Measurements from ENCODE around the gene AKIRIN2. TPM values are rescaled to one million over a fixed set of nuclear protein-coding genes. Genes with fewer than 3 reads are reported as not detected.

The AKIRIN2 gene
- total and polyA plus RNA-seq, 2 donors (not counting 3 experiments of a cell fraction or from before 2014, with no cell fraction given) = 19.0 to 46.4 TPM

DNA sequence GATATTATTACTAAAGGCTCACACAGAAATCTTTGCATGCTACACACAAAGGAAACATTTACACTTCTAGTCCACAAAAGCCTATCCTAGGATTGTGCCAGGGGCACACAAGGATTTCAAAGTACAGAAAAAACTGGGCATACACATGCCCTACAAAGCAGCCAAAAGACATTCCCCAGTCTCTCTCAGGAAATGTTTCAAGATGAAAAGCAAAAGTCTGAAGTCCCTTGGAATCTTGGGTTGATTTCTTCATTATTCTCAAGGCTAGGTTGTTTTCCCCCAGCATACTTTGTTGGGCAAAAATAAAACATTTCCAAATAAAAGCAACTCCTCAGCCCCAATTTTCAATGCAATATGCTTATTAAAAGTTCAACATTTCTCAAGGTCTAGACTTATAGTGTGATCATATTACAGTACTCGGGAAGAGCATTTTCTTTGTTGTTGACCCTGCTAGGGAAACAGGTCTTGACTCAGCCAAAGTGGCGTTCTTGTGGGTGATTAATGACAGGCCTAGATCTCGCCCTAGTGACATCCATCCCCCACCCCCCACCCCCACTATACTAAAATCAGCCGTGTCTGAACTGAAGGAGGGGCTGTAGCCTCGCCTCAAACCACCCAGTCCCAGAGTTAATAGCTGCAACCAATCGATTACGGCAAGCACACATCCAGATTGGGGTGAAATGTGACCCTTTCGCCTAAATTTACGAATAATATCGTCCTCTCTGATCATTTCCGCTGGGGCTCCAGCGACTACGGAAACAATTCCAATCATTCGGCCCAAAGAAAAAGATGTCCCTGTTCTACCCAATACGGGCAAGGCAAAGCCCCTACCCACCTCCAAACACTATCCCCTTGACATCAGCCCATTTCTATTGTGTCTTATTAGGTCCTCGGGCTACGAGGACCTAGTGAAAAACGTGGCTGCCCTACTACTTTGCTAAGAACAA is 1.4 kb downstream of the AKIRIN2 start:
- H3K9me1 ChIP-seq (replicated peaks; ENCODE audit: control insufficient read depth, extremely low read depth, insufficient read depth, low read length) = no peaks in the 10 kb centered on the region
- peak overlapping the region; percentile 5 for H2AFZ ChIP-seq (ENCODE audit: low read depth, low read length)
- FAIRE-seq (peak; percentile 79), DNase-seq (ENCODE audit: low read depth, low spot score) (peak; percentile 72)
- peaks cover 30% of the 10 kb centered on the region for H3K4me1 ChIP-seq (ENCODE audit: control insufficient read depth, extremely low read depth, insufficient read depth, low read length)
- TSS peak; percentile 66 for BruUV-seq (replicated peaks)
- TF ChIP-seq EZH2 (IDR thresholded peaks at IDR 0.05; ENCODE audit: borderline replicate concordance, low read depth, low read length, severe bottlenecking) (no peak), JUN (IDR thresholded peaks at IDR 0.05; ENCODE audit: borderline replicate concordance, insufficient read depth, insufficient read length, low read depth) (peak; percentile 24), POLR2AphosphoS5 (IDR thresholded peaks at IDR 0.05; ENCODE audit: insufficient read depth, low read depth, low read length) (no peak), GATA2 (IDR thresholded peaks at IDR 0.05; ENCODE audit: insufficient read depth, insufficient read length, low read depth, low read length) (no peak), MYC (IDR thresholded peaks at IDR 0.05; ENCODE audit: low read depth, low read length) (no peak), POLR2A (IDR thresholded peaks at IDR 0.05; ENCODE audit: low read depth, low read length) (no peak), FOS (IDR thresholded peaks at IDR 0.05; ENCODE audit: borderline replicate concordance, insufficient read depth, low read length) (peak; percentile 37)
- TF ChIP-seq, protein P1, sequence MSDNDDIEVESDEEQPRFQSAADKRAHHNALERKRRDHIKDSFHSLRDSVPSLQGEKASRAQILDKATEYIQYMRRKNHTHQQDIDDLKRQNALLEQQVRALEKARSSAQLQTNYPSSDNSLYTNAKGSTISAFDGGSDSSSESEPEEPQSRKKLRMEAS (IDR thresholded peaks at IDR 0.05; ENCODE audit: insufficient read depth, insufficient read length) = no peak
- TF ChIP-seq, protein P2, sequence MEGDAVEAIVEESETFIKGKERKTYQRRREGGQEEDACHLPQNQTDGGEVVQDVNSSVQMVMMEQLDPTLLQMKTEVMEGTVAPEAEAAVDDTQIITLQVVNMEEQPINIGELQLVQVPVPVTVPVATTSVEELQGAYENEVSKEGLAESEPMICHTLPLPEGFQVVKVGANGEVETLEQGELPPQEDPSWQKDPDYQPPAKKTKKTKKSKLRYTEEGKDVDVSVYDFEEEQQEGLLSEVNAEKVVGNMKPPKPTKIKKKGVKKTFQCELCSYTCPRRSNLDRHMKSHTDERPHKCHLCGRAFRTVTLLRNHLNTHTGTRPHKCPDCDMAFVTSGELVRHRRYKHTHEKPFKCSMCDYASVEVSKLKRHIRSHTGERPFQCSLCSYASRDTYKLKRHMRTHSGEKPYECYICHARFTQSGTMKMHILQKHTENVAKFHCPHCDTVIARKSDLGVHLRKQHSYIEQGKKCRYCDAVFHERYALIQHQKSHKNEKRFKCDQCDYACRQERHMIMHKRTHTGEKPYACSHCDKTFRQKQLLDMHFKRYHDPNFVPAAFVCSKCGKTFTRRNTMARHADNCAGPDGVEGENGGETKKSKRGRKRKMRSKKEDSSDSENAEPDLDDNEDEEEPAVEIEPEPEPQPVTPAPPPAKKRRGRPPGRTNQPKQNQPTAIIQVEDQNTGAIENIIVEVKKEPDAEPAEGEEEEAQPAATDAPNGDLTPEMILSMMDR (IDR thresholded peaks at IDR 0.05; ENCODE audit: extremely low read depth in 1 of 2, insufficient read depth in 1 of 2, low read depth in 1 of 2, low read length in 2 of 2) = no peak
- no peaks in the 10 kb centered on the region for H3K36me3 ChIP-seq (ENCODE audit: control insufficient read depth in 2 of 2, extremely low read depth in 1 of 2, insufficient read depth in 2 of 2, low read length in 2 of 2)
- peak overlapping the region; percentile 100 for H3K4me2 ChIP-seq (ENCODE audit: insufficient read depth, low read length)
- CTCF ChIA-PET = interaction anchor here (0.6 to 3.3 kb wide), 5 partner anchors 9 to 562 kb away, joined by 3 to 18 read pairs (median 3); no protein-coding TSS in a partner anchor
- intact Hi-C loops (cut with micrococcal nuclease) (loop anchor here (1.0 to 10.0 kb wide), 3 partner anchors 110 to 1174 kb away; partner anchors contain the start of genes ORC3 and ZNF292), dilution Hi-C loops (cut with MboI; ENCODE audit: extremely low pct_ligation_motif_present, low sequenced_read_pairs) (no loop called here)
- H3K9me3 ChIP-seq (replicated peaks; ENCODE audit: control insufficient read depth, insufficient read depth, low read length) = no peaks in the 10 kb centered on the region
- peak overlapping the region; percentile 95 to 100 (median 97) for H3K4me3 ChIP-seq (replicated peaks in 1 of 3; ENCODE audit: insufficient read depth in 1 of 3, low read depth in 1 of 3, low read length in 3 of 3)
- POLR2A ChIA-PET = interaction anchor here (0.7 kb wide), 1 partner anchor 48 kb away, joined by 5 read pairs; no protein-coding TSS in a partner anchor
- peak overlapping the region; percentile 56 for H3K27ac ChIP-seq (ENCODE audit: insufficient read depth, low read depth, low read length)
- no peaks in the 10 kb centered on the region for H3K27me3 ChIP-seq (ENCODE audit: control insufficient read depth in 2 of 2, insufficient read depth in 2 of 2, low read length in 2 of 2)
- peaks cover 63% of the 10 kb centered on the region for H3K79me2 ChIP-seq (ENCODE audit: control insufficient read depth, insufficient read depth, low read length)
- peak overlapping the region; percentile 96 for H3K9ac ChIP-seq (replicated peaks; ENCODE audit: extremely low read depth, insufficient read depth, low read length)
- H4K20me1 ChIP-seq (replicated peaks; ENCODE audit: control insufficient read depth, extremely low read depth, insufficient read depth, low read length) = peaks cover 9% of the 10 kb centered on the region

Data from endothelial cell of umbilical vein (primary cell).